PC-3 (cell line): ENCODE data around the gene ANKRA2. TPM values are rescaled to one million over a fixed set of nuclear protein-coding genes. Genes with fewer than 3 reads are reported as not detected.
"Not testable (repeated sequence)": the region's sequence is repeated elsewhere in the genome, so short reads cannot be mapped to it uniquely, and the experiment has no call there.

Experiments
- ATAC-seq: fragments of 200-7000 bp; cut with Tn5 transposase; 2 replicates; pipeline ENCODE4 v1.9.1; 2020; ENCODE audit warnings: mild to moderate bottlenecking, moderate library complexity
- BruUV-seq: library from RNA; stranded (reverse); fragments of 400-500 nt; replicated peaks from 2 replicates; lab custom pipeline; 2021; lab: Mats Ljungman, UMichigan
- CTCF ChIA-PET: fragments of 300-600 bp; sonication (Branson Sonifier 250); formaldehyde crosslinking; loops from one replicate; lab custom pipeline; 2022; ENCODE audit warnings: antibody characterized with exemption; lab: Charles Lee
- POLR2A ChIA-PET: fragments of 300-600 bp; sonication (Branson Sonifier 250); formaldehyde crosslinking; loops from one replicate; lab custom pipeline; 2022; ENCODE audit warnings: antibody characterized with exemption; ENCODE audit not compliant: unreplicated experiment; lab: Charles Lee
- DNase-seq: peaks from one replicate; pipeline ENCODE4 v3.0.0-alpha.2; 2015
- H2AFZ ChIP-seq: fragments of 300-600 bp; sonication (generic); 2 replicates; pipeline ENCODE4 v1.6.0; 2016; ENCODE audit warnings: antibody characterized with exemption, low read length
- H3F3A ChIP-seq: fragments of 300-600 bp; sonication (generic); one replicate; pipeline ENCODE4 v1.6.0; 2017; ENCODE audit warnings: antibody characterized with exemption, low read length, control low read depth, mild to moderate bottlenecking; ENCODE audit not compliant: unreplicated experiment
- H3K27ac ChIP-seq: fragments of 300-600 bp; sonication (generic); 2 replicates; pipeline ENCODE4 v1.5.1; 2016; ENCODE audit warnings: mild to moderate bottlenecking, low read length
- H3K27me3 ChIP-seq: fragments of 300-600 bp; sonication (generic); 2 replicates; pipeline ENCODE4 v1.6.1; 2016; ENCODE audit warnings: low read length, mixed read lengths
- H3K36me3 ChIP-seq: fragments of 300-600 bp; sonication (generic); 2 replicates; pipeline ENCODE4 v1.6.1; 2016; ENCODE audit warnings: low read depth, mixed run types, low read length, mixed read lengths
- H3K4me1 ChIP-seq: fragments of 300-600 bp; sonication (generic); 2 replicates; pipeline ENCODE4 v1.5.1; 2016; ENCODE audit warnings: low read length; ENCODE audit not compliant: insufficient read depth
- H3K4me2 ChIP-seq: fragments of 300-600 bp; sonication (generic); 2 replicates; pipeline ENCODE4 v1.6.0; 2016; ENCODE audit warnings: low read length
- H3K4me3 ChIP-seq: fragments of 300-600 bp; sonication (generic); 2 replicates; pipeline ENCODE4 v1.5.1; 2016; ENCODE audit warnings: mild to moderate bottlenecking, low read length, mixed read lengths
- H3K79me2 ChIP-seq: fragments of 300-600 bp; sonication (generic); 2 replicates; pipeline ENCODE4 v1.6.1; 2017; ENCODE audit warnings: low read length, mixed read lengths
- H3K9ac ChIP-seq: fragments of 300-600 bp; sonication (generic); 2 replicates; pipeline ENCODE4 v1.6.0; 2016; ENCODE audit warnings: mild to moderate bottlenecking, low read length
- H3K9me2 ChIP-seq: fragments of 300-600 bp; sonication (generic); replicated peaks from 2 replicates; pipeline ENCODE4 v1.6.1; 2016; ENCODE audit warnings: mixed run types, low read length, mixed read lengths
- H3K9me3 ChIP-seq: fragments of 300-600 bp; sonication (generic); 2 replicates; pipeline ENCODE4 v1.6.1; 2016; ENCODE audit warnings: low read length, mixed read lengths
- H4K20me1 ChIP-seq: fragments of 300-600 bp; sonication (generic); 2 replicates; pipeline ENCODE4 v1.6.1; 2016; ENCODE audit warnings: low read length, mixed read lengths
- CTCF ChIP-seq: fragments of 300-600 bp; sonication (generic); conservative IDR thresholded peaks from 2 replicates; pipeline ENCODE4 v1.5.1; 2017; ENCODE audit warnings: antibody characterized with exemption, low read depth, mild to moderate bottlenecking, low read length
- EZH2 ChIP-seq: fragments of 300-600 bp; sonication (generic); IDR thresholded peaks from one replicate; pipeline ENCODE4 v1.6.1; 2017; ENCODE audit warnings: antibody characterized with exemption, mild to moderate bottlenecking, low read length; ENCODE audit not compliant: unreplicated experiment
- EZH2phosphoT487 ChIP-seq: fragments of 300-600 bp; sonication (generic); IDR thresholded peaks from 2 replicates; pipeline ENCODE4 v1.6.1; 2018; ENCODE audit warnings: mild to moderate bottlenecking, antibody characterized with exemption, low read length, borderline replicate concordance
- intact Hi-C: fragments of 100-400 bp; cut with micrococcal nuclease; formaldehyde crosslinking; loops from 2 replicates; pipeline ENCODE4 v1.9.0; 2023
- total RNA-seq: library from RNA; depleted of rRNA; stranded (reverse); fragments of >200 nt; gene quantifications from 2 replicates; pipeline ENCODE4 v1.2.3, GENCODE V29; 2014

The ANKRA2 gene
- total RNA-seq, 1 experiment from 2014 or later: 4.4 TPM

DNA sequence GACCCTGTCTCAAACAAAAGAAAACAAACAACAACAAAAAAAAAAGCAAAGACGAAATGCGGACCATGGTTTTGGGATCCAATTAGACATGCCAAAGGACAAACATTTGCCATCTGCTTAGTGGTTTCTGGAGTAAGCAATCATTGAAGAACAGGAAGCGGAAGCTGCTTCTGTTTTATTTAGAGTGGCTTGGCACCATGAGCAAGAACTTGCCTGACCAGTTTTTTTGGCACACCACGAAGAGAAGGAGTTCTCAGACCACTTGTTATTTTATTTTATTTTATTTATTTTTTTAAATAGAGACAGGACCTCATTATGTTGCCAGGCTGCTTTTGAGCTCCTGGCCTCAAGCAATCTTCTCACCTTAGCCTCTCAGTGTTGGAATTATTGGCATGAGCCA lies 50.2 kb downstream of the ANKRA2 start:
- Histone ChIP-seq H3K27ac (peak overlapping the region; percentile 61), H3K4me3 (no peak overlapping the region), H3K9me3 (no peaks in the 10 kb centered on the region), H3K4me1 (peaks cover 28% of the 10 kb centered on the region), H2AFZ (peak overlapping the region; percentile 55), H3K36me3 (no peaks in the 10 kb centered on the region), H3K27me3 (no peaks in the 10 kb centered on the region), H3K9ac (no peak overlapping the region), H4K20me1 (no peaks in the 10 kb centered on the region), H3F3A (no peaks in the 10 kb centered on the region), H3K79me2 (no peaks in the 10 kb centered on the region), H3K9me2 (no peaks in the 10 kb centered on the region), H3K4me2 (peak overlapping the region; percentile 61)
- TF ChIP-seq EZH2: no peak
- no peak for TF ChIP-seq CTCF
- no peak for TF ChIP-seq EZH2phosphoT487
- intact Hi-C loops: no loop called here
- ATAC-seq (peak; percentile 23; the same call in 1 of the 2 replicates), DNase-seq (peak; percentile 82)
- BruUV-seq: no TSS peak
- POLR2A ChIA-PET: no interaction called here
- CTCF ChIA-PET: no interaction called here

DNA sequence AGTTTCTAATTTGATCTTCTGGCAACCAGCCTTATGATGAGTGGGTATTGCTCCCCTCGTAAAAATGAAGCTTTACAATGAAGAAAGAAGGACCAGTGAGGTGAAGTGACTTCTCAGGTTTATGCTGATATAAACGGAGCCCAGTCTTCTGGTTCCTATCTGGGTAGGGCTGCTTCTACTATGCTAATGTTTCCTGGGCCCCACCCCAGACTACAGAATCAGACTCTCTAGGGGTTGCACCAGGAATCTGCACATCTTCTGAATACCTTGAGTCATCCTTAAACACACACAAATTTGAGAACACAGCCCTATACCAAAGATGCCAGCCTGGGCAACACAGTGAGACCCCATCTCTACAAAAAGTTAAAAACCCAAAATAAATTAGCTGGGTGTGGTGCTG lies 51.0 kb downstream of the ANKRA2 start:
- Histone ChIP-seq H3K4me1 (peaks cover 27% of the 10 kb centered on the region), H3K27me3 (no peaks in the 10 kb centered on the region), H3K27ac (peak overlapping the region; percentile 45), H3K79me2 (no peaks in the 10 kb centered on the region), H3K9ac (no peak overlapping the region), H4K20me1 (no peaks in the 10 kb centered on the region), H3K9me2 (no peaks in the 10 kb centered on the region), H3F3A (no peaks in the 10 kb centered on the region), H3K4me2 (peak overlapping the region; percentile 14; the same call in 1 of the 2 replicates), H2AFZ (no peak overlapping the region), H3K36me3 (no peaks in the 10 kb centered on the region), H3K9me3 (no peaks in the 10 kb centered on the region), H3K4me3 (no peak overlapping the region)
- intact Hi-C loops: no loop called here
- CTCF ChIA-PET: no interaction called here
- TF ChIP-seq EZH2: no peak
- no peak for TF ChIP-seq CTCF
- TF ChIP-seq EZH2phosphoT487: no peak
- DNase-seq (peak; percentile 30), ATAC-seq (peak; percentile 59)
- POLR2A ChIA-PET: no interaction called here
- no TSS peak for BruUV-seq

GRCh38 chr5:73513996-73514395 lies 51.4 kb downstream of the ANKRA2 start:
- Histone ChIP-seq H2AFZ (no peak overlapping the region), H3K79me2 (no peaks in the 10 kb centered on the region), H3K4me2 (peak overlapping the region; percentile 14; the same call in 1 of the 2 replicates), H3K9me3 (no peaks in the 10 kb centered on the region), H3K36me3 (no peaks in the 10 kb centered on the region), H3K4me3 (no peak overlapping the region), H3K9me2 (no peaks in the 10 kb centered on the region), H3K27ac (peak overlapping the region; percentile 45), H4K20me1 (no peaks in the 10 kb centered on the region), H3K4me1 (peaks cover 24% of the 10 kb centered on the region), H3K27me3 (no peaks in the 10 kb centered on the region), H3K9ac (no peak overlapping the region), H3F3A (no peaks in the 10 kb centered on the region)
- TF ChIP-seq EZH2 (no peak), EZH2phosphoT487 (no peak), CTCF (no peak)
- POLR2A ChIA-PET: no interaction called here
- no TSS peak for BruUV-seq
- intact Hi-C loops: no loop called here
- ATAC-seq (peak; percentile 46), DNase-seq (peak; percentile 64)
- CTCF ChIA-PET: no interaction called here

- BruUV-seq, H3K9me3 ChIP-seq, CTCF ChIA-PET, POLR2A ChIA-PET, H3K4me3 ChIP-seq, H3K9ac ChIP-seq, H2AFZ ChIP-seq, H4K20me1 ChIP-seq, H3K27me3 ChIP-seq, ATAC-seq, H3K27ac ChIP-seq, H3K4me2 ChIP-seq, H3K79me2 ChIP-seq, H3F3A ChIP-seq, DNase-seq, intact Hi-C loops, H3K4me1 ChIP-seq, H3K9me2 ChIP-seq: not testable (repeated sequence)
- peaks cover 20% of the 10 kb centered on the region for H3K36me3 ChIP-seq
Measured at GRCh38 chr5:73508521-73508920, 56.9 kb downstream of the ANKRA2 start.
